HL-60 (cell line): ENCODE data around the gene NLRC4.
A peak's percentile ranks its signal among the peaks of the same experiment; 100 is the strongest.

Experiments
- DNase-seq, 2 experiments: peaks; one replicate each; pipeline ENCODE4 v3.0.0-alpha.2; 2010 to 2020; ENCODE audit warnings: low read depth in 1 of 2, low spot score in 1 of 2
- H3K27ac ChIP-seq: fragments of 250-450 bp; sonication (Bioruptor Pico); replicated peaks from 2 replicates; pipeline ENCODE4 v1.5.1; 2020; ENCODE audit warnings: mild to moderate bottlenecking, moderate library complexity
- H3K27me3 ChIP-seq: fragments of 250-450 bp; sonication (Bioruptor Pico); 2 replicates; pipeline ENCODE4 v1.5.1; 2021; ENCODE audit warnings: mild to moderate bottlenecking, moderate library complexity; ENCODE audit not compliant: insufficient read depth, poor library complexity, severe bottlenecking
- H3K4me3 ChIP-seq: replicated peaks from 2 replicates; pipeline ENCODE4 v1.5.1; 2011; ENCODE audit warnings: mild to moderate bottlenecking, control low read depth, low read length; ENCODE audit not compliant: insufficient read depth
- GABPA ChIP-seq: IDR thresholded peaks from 2 replicates; pipeline ENCODE4 v1.6.1; 2012; ENCODE audit warnings: low read depth
- POLR2AphosphoS5 ChIP-seq: IDR thresholded peaks from 2 replicates; pipeline ENCODE4 v1.6.1; 2012; ENCODE audit warnings: low read depth
- SPI1 ChIP-seq: IDR thresholded peaks from 2 replicates; pipeline ENCODE4 v1.6.1; 2012; ENCODE audit warnings: low read depth, mild to moderate bottlenecking, borderline replicate concordance
- TF ChIP-seq, protein P1 (sequence below): IDR thresholded peaks from one replicate; pipeline ENCODE4 v1.5.1; 2011; ENCODE audit warnings: low read length, control low read depth, inconsistent platforms; ENCODE audit not compliant: insufficient read depth
- TF ChIP-seq, protein P2 (sequence below): IDR thresholded peaks from 2 replicates; pipeline ENCODE4 v1.6.1; 2012; ENCODE audit warnings: low read depth; ENCODE audit not compliant: insufficient replicate concordance

Gene NLRC4

DNA sequence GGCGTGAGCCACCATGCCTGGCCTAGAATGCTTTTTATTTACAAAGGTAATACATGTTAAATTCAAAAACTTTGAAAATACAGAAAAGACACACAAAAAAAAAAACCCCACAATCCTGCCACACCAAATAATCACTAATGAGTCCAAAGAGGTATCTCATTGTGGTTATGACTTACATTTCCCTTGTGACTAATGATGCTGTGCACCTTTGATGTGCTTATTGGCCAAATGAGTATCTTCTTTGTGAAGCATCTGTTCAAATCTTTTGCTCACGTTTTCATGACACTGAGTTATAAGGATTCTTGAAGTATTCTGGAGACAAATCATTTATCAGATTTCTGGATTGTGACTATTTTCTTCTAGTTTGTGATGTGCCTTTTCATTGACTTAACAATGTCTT lies 6.4 kb upstream of the NLRC4 start:
- DNase-seq, result no peak
- H3K4me3 ChIP-seq, result no peak overlapping the region
- H3K27me3 ChIP-seq, result no peaks in the 10 kb centered on the region
- no peak for TF ChIP-seq GABPA
- TF ChIP-seq, protein P1, sequence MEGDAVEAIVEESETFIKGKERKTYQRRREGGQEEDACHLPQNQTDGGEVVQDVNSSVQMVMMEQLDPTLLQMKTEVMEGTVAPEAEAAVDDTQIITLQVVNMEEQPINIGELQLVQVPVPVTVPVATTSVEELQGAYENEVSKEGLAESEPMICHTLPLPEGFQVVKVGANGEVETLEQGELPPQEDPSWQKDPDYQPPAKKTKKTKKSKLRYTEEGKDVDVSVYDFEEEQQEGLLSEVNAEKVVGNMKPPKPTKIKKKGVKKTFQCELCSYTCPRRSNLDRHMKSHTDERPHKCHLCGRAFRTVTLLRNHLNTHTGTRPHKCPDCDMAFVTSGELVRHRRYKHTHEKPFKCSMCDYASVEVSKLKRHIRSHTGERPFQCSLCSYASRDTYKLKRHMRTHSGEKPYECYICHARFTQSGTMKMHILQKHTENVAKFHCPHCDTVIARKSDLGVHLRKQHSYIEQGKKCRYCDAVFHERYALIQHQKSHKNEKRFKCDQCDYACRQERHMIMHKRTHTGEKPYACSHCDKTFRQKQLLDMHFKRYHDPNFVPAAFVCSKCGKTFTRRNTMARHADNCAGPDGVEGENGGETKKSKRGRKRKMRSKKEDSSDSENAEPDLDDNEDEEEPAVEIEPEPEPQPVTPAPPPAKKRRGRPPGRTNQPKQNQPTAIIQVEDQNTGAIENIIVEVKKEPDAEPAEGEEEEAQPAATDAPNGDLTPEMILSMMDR, result no peak
- no peak for TF ChIP-seq POLR2AphosphoS5
- no peak for TF ChIP-seq SPI1
- TF ChIP-seq, protein P2, sequence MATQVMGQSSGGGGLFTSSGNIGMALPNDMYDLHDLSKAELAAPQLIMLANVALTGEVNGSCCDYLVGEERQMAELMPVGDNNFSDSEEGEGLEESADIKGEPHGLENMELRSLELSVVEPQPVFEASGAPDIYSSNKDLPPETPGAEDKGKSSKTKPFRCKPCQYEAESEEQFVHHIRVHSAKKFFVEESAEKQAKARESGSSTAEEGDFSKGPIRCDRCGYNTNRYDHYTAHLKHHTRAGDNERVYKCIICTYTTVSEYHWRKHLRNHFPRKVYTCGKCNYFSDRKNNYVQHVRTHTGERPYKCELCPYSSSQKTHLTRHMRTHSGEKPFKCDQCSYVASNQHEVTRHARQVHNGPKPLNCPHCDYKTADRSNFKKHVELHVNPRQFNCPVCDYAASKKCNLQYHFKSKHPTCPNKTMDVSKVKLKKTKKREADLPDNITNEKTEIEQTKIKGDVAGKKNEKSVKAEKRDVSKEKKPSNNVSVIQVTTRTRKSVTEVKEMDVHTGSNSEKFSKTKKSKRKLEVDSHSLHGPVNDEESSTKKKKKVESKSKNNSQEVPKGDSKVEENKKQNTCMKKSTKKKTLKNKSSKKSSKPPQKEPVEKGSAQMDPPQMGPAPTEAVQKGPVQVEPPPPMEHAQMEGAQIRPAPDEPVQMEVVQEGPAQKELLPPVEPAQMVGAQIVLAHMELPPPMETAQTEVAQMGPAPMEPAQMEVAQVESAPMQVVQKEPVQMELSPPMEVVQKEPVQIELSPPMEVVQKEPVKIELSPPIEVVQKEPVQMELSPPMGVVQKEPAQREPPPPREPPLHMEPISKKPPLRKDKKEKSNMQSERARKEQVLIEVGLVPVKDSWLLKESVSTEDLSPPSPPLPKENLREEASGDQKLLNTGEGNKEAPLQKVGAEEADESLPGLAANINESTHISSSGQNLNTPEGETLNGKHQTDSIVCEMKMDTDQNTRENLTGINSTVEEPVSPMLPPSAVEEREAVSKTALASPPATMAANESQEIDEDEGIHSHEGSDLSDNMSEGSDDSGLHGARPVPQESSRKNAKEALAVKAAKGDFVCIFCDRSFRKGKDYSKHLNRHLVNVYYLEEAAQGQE, result no peak
- no peak overlapping the region for H3K27ac ChIP-seq

DNA sequence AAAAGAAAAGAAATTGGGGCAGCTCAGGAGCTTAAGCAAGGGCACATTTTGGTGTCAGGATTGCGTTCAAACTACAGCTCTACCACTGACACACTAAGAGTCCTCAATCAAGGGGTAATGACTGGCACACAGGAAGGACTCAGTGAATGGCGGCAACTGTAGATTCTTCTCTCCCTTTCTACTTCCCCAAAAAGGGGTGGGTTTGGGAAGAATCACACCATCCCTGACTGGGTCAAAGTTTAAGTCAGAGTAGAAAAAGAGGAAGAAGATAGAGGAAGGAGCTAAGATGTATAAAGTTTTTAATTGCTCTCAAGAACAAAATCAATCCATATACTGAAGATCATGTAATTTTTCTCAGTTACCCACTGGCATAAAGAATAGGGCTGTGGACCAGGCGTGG lies 2.6 kb downstream of the NLRC4 start:
- Histone ChIP-seq H3K4me3 (no peak overlapping the region), H3K27ac (peak overlapping the region; percentile 41), H3K27me3 (no peaks in the 10 kb centered on the region)
- TF ChIP-seq, protein P1, result no peak
- TF ChIP-seq GABPA (0 out of 2 replicates have a peak, but pooled peaks have one; percentile 25), SPI1 (peak; percentile 79; the same call in 1 of the 2 replicates)
- peak; percentile 51 to 88 for DNase-seq

DNA sequence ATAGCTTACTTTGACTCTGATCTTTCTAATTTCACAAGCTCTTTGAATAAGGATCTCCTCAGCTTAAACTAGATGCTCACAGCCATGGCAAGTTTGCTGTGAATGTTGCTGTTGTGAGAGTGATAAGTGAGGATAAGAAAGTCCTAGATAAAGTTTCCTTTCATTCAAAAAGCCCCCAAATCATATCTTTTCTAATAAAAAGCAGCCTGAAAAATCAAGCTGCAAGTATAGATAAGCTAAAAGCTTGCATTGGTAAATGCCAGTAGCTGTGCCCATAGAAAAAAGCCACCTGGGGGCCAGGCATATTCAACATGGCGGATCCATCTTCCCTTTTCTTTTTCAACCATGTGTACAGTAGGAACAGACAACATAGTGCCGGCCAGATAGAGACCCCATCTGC lies 4.3 kb downstream of the NLRC4 start:
- TF ChIP-seq POLR2AphosphoS5 (no peak), SPI1 (no peak), GABPA (no peak)
- TF ChIP-seq, protein P1, result no peak
- TF ChIP-seq, protein P2, result no peak
- H3K27me3 ChIP-seq, result no peaks in the 10 kb centered on the region
- H3K27ac ChIP-seq, result no peak overlapping the region
- no peak overlapping the region for H3K4me3 ChIP-seq
- no peak for DNase-seq

DNA sequence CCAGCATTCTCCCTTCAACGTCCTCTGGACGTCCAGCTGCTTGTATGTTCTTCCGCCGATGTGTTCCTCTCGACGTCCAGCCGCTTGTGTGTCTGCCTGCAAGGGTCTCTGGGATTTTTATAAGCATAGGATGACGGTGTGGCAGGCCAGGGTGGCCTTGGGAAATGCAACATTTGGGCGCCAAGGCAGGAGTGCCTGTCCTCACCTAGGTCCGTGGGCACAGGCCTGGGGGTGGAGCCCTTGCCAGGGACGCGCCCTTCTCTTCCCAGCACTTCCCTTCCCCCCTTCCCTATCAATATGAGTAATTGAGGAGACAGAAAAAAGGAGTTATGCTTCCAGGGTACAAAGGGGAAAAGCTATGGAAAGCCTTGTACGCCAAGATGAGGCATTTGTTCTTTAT lies 6.4 kb downstream of the NLRC4 start:
- TF ChIP-seq, protein P1, result no peak
- TF ChIP-seq SPI1 (no peak), GABPA (no peak), POLR2AphosphoS5 (no peak)
- TF ChIP-seq, protein P2, result no peak
- H3K27ac ChIP-seq, result no peak overlapping the region
- no peaks in the 10 kb centered on the region for H3K27me3 ChIP-seq
- H3K4me3 ChIP-seq, result no peak overlapping the region
- no peak for DNase-seq
